IPS-11a (cell line): ENCODE results near the gene RNF220.

Experiments used
- H3K4me3 ChIP-seq: one replicate; pipeline ENCODE4 v1.5.1; 2013; ENCODE audit warnings: low read depth, low read length, control low read depth

The RNF220 gene

DNA sequence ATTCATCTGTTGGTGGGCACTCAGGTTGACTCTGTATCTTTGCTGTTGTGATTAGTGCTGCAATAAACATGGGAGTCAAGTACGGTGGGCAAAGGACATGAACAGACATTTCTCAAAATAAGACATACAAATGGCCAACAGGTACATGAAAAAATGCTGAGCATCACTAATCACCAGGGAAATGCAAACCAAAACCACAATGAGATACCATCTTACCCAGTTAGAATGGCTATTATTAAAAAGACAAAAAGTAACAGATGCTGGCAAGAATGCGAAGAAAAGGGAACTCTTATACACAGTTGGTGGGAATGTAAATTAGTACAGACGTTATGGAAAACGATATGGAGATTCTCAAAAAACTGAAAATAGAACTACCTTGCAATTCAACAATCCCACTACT is 170.3 kb downstream of the RNF220 start:
- H3K4me3 ChIP-seq = no peak overlapping the region

DNA sequence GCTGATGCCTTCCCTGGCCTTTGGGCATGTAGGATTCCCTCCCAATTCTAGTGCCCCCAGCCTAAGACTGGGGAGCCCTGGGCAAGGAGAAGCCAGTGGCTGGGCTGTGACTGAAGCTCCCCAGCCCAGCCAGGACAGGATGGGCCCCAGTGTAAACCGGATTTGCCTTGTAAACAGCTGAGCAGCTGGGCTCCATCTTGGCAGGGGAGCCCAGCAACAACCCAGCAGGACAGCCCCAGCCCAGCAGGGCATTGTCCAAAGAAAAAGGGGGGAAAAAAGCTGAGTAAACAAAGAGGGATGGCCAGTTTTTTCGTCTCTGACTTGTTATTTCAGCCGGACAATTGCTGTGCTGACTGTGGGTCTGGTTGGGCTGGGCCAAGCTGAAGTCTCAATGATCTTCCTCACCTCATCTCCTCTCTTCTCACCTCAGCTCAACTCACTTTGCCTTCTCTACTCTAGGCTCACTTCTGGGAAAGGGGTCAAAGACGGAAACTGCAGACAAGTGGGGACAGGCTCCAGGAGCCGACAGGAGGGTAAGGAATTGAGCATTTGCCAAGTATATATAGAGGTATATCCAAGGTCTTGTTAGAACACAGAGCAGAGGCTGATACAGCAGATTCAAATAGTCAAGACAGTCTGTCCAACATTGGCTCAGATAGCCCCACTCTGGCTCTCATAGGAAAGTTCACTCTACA is 171.5 kb downstream of the RNF220 start:
- no peak overlapping the region for H3K4me3 ChIP-seq

DNA sequence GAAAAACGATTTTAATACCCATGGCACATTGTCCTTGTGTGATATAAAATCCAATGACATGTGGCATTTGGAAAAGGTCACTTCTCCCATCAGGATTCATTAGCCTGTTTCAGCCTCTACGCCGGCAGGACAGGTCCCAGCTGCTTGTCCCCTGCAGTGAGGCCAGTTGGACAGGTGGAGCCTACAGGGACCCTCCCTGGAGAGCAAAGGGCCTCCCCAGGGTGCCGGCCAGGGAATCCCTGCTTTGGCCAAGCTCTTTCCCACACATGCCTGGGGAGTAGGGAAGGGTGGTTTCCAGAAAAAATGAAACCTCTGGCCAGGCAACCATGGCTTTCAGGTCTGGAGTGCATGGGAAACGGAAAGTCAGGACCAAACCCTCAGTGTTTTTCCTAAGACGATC is 176.2 kb downstream of the RNF220 start:
- H3K4me3 ChIP-seq = no peak overlapping the region

- no peak overlapping the region for H3K4me3 ChIP-seq
Measured at GRCh38 chr1:44584167-44584566, 179.1 kb downstream of the RNF220 start.

GRCh38 chr1:44585315-44585920 is 180.4 kb downstream of the RNF220 start:
- no peak overlapping the region for H3K4me3 ChIP-seq

DNA sequence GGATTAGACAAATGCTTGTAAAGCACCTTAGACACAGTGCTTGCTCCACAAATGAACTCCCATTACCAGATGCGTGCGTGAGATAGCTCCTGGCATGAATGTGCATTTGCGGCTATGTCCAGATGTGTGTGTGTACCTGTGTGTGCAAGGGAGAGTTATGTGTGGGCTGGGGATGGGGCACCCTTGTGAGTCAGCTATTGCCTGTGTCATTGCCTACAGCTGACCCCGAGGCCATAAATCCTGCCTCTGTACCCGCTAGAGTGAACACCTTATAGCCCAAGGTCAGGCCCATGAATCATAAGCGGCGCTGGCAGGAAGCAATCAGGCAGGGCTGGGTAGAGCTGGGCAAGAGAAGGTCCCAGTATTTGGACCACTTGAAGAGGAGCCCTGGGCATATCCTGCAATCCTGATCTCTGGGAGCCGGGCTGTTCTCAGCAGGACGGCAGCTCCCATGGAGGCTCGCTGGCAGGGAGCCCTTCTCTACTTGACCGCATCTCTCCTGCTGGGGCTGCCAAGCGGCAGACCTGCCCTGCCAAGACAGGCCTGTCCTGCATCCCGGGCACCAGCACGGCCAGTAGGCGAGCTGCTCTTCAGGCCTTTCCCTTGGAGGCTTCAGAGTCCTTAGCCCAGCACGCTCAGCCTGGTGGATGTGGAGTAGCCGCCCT is 182.9 kb downstream of the RNF220 start:
- no peak overlapping the region for H3K4me3 ChIP-seq

DNA sequence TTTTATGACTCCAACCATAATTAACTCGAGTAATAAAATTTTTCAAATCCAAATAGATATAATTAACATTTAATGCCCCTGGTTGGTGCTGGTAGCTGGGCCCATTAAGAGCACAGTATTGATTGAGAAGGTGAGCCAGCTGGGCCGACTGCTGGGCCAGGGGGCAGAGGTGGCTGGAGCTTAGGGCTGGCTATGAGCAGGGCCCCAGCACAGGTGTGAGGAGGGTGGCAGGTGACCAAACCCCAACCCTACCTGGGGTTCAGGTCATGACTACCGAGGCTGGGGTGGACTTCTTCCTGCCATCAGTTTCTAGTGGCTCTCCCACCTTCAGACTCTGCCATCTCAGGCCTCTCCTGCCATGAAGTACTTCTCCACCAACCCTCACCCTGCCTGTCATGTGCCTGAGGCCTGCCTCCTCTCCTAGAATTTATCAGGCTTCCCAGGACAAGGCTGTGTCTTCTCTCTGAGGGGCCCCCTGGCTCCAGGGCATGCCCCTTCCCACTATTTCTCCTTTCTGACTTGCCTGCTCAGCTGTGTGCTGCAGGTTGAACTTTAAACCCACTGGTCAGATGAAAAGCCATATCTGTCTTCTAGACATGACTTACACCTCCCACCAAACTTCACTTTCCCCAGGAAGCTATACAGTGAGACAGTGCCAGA is 183.6 kb downstream of the RNF220 start:
- H3K4me3 ChIP-seq = no peak overlapping the region

DNA sequence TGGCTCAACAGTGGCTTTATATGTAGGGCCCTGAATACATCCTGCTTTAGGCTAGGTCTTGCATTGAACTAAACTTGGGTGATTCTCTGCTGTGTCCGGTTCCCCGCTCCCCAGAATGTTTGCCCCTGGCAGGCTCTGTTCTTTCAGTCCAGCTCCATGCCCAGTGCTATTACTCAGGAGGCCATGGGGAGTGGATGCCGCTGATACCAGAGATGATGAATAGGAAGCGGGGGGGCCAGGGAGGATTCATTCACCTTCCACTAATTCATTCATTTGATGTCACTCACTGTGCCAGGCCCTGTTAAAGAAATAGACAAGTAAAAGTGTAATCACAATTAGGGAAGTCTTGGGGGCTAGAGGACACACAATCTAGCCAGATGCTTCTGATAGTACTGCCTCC is 185.4 kb downstream of the RNF220 start:
- no peak overlapping the region for H3K4me3 ChIP-seq

DNA sequence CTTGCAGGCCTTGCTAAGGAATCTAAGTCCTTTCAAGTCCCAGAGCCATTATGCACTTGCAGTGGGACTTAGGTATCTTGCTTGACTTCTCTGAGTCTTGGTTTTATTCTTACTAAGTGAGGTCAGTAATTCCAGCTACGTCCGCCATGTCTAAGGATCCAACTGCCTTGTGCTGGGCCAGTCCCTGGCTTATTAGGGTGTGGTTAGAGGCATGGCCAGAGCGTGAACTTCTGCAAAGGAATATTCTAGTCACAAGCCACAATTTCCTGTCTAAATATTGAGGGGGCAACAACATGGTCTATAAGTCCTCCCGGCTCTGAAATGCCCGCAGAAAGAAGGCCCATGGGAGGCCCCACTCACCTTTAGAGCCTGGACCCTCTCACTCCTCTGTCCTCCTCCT is 186.3 kb downstream of the RNF220 start:
- H3K4me3 ChIP-seq = no peak overlapping the region

DNA sequence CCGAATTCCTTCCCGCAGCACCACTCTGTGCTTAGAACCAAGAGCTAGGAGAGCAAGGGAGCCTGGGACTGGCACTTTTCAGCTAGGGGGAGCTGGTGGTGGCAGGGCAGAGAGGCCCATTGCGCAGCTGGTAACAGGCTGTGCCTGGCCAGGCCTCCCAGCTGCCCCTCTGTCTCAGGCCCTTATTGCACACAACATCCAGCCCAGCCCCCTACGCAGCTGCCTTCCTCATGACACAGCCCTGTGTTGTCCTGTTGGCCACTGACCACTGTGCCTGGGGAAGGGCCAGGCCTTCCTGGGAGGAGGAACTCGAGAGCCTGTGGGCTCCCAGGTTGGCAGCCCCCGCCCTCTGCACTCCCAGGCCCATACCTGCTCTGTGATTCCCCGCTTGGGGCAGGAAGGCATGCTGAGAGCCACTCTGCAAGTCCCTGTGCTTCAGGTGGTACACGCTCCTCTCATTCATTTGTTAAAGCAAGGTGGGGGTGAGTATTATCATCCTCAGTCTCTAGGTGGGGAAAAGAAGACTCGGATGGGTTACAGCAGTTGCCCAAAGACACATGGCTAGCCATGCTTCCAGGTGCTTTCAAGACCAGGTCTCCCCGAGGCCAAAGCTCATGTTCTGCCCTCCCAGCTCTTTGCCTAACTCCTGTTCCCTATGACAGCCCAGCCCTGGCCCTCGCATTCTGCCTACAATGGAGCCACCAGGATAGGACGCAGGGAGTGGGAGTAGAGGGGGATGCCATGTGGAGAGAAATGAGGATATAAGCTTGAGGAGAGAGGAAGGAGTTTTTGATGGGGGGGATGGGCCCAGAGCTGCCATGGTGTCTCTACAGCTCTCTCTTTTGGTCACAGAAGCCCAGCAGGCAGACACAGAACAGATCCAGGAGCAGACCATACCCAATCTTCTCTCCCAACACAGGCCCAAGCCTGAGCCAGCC is 187.4 kb downstream of the RNF220 start:
- no peak overlapping the region for H3K4me3 ChIP-seq

DNA sequence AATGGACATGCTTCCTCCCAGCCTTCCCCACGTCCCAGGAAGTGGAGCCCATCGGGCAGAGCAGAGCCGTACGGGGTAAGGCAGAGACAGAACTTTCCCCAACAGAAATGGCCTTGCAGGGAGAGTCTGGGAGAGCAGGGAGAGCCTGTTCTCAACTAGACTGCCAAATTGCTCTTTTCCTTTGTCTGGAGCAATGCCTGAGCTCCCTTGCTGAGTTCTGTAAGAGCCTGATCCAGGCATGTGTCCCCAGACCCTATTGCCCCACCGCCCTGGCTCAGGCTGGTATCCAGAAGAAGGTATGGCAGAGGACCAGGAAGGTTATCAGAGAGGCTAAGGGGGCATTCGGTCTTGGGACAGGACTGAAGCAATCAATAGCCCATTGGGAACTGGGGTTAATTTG is 189.3 kb downstream of the RNF220 start:
- H3K4me3 ChIP-seq = no peak overlapping the region

- no peak overlapping the region for H3K4me3 ChIP-seq
Measured at GRCh38 chr1:44594871-44595735, 190.0 kb downstream of the RNF220 start.

DNA sequence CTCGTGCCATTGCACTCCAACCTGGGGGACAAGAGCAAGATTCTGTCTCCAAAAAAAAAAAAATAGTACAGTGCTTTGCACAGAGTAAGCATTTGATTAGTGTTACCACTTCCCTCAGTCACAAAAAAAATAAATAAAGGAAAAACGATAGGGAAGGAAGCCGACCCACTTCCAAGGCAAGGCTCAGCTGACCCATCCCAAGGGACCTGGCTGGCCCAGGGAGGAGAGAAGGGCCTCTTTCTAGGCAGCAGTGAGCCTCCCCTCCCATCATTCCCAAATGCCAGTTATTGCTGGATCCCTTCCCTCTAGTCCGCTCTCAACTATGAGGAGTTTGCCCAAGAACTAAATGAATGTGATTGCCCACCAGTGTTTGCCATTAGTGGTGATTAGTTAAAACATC is 191.5 kb downstream of the RNF220 start:
- no peak overlapping the region for H3K4me3 ChIP-seq

DNA sequence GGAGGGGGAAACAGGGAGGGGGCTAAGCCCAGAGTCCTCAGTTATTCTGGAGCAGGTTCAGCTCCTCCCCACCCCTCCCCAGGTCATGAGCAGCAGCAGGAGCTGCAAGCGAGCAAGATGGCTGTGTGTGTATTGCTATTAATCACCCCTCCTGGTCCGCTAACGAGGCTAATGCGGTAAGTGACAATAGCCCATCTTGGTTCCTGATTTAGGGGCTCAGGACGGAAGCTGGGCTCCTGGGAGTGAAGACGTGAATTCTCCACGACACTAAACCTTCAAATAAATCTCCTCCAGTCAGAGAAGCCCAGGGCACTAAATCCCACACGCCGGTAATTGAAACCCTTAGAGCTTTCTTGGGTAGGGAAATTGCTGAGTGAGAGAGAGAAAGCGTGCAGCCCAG is 193.1 kb downstream of the RNF220 start:
- H3K4me3 ChIP-seq = no peak overlapping the region

- no peak overlapping the region for H3K4me3 ChIP-seq
Measured at GRCh38 chr1:44602634-44603628, 197.9 kb downstream of the RNF220 start.

DNA sequence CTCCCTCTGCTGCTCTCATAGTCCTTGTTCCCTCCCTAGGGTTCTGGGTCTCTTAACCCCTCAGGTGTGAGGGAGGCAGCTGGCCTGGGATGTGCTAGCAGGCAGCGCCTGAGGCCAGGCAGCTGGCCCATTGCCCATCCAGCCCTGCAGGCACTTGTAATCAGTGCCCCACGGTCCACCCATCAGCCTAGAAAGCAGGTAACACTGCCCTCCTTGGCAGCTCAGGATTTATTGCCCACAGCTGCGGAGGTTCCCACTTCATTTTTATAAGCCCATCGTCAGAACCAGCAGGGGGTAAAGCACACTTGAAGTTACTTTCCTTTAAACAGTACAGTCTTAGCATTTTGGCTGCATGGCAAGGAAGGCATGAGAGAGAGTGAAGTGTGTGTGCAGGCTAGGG is 198.7 kb downstream of the RNF220 start:
- no peak overlapping the region for H3K4me3 ChIP-seq

DNA sequence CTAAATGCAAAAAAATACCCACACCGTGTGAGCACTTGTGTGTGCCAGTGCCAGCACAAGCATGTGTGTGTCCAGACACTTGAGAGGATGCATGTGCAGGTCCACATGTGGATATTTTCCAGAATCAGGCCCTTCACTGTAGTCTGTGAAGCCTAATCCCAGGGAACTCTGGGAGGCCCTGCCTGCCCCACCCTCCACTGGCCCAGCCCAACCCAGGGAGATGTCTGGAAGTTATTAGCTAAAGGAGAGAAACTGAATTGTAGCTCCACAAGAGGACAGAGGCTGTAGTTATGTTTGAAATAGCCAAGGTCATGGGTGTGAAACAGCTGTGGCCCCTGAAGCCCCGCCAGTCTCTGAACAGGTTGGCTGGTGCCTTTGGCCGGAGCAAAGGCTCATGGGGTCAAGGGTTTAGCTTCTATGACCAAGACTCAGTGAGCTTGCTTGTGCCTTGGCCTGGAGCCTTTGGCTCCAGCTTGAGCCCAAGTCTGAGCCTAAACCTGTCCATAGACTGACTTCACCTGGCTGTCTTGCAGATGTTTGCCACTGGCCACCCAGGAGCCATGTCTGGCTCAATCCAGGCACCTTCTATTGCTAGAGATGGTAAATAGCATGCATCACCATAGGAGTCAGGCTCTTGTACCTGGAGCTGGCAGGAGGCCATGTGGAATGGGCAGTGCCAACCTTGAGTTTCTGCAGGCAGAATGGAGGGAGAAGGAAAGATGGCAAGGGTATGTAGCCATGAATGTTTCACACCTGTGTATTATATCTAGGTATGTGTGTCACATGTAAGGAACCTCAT is 199.3 kb downstream of the RNF220 start:
- H3K4me3 ChIP-seq = no peak overlapping the region
